Measurements from ENCODE around the gene UNC80.

The UNC80 gene

DNA sequence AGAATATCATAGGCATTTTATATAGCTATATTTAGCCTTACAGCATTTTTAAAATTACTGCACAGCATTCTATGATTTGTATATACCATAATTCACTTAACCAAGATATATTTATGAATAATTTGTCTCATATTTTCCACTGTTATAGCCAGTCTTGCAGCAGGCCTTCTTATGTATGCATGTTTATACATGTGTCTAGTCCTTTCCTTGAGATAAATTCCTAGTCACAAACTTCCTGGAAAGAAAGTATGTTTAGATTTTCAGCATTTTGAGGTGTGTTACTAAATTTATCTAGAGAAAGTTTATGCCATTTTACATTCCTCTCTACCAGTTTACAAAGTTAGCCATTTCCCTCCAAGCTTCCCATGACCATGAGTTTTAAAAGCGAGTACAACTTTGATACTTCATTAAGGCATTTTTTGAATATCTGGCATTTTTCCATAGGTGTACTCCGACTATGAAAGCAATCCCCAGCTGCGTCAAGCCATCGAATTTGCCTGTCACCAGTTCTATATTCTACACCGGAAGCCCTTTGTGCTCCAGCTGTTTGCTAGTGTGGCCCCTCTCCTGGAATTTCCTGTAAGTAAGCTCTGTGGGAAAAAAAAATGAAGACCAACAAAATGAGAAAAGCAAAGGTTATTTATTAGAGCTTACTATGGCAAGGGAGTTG is 171.4 kb downstream of the UNC80 start:
- no peak overlapping the region for H3K27ac ChIP-seq (ENCODE audit: low read length)
- no peak overlapping the region for H3K4me3 ChIP-seq (ENCODE audit: low read depth in 1 of 2, low read length in 2 of 2)
- H3K4me1 ChIP-seq (ENCODE audit: control insufficient read depth in 1 of 2, insufficient read depth in 2 of 2, low read length in 2 of 2), result peaks cover 0 to 4% of the 10 kb centered on the region in 2 donors
- no peaks in the 10 kb centered on the region for H3K36me3 ChIP-seq (ENCODE audit: control insufficient read depth in 1 of 2, insufficient read depth in 2 of 2, low read length in 2 of 2)
- no peaks in the 10 kb centered on the region for H3K27me3 ChIP-seq (ENCODE audit: low read depth, low read length)
- no peaks in the 10 kb centered on the region for H3K9me3 ChIP-seq (ENCODE audit: control insufficient read depth in 1 of 2, low read length in 2 of 2)

DNA sequence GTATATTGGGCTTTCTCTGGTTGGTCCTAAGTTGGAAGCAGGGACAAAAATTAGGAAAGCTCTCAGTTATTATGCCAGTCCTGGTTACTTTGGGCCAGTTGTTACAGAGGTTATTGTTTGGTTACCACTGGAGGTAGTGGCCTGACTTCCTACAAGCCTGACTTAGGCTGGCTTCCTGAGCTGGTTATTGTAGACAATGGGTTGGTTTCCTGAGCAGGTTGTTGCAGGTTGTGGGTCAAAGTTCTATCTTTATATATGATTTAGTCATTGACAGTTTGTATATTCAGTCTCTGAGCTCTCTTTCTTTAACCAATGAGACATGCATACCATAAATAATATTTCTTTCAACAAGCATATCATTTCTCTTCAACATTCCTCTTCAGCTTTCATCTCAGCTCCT is 172.1 kb downstream of the UNC80 start:
- no peak overlapping the region for H3K27ac ChIP-seq (ENCODE audit: low read length)
- H3K36me3 ChIP-seq (ENCODE audit: control insufficient read depth in 1 of 2, insufficient read depth in 2 of 2, low read length in 2 of 2), result no peaks in the 10 kb centered on the region
- H3K9me3 ChIP-seq (ENCODE audit: control insufficient read depth in 1 of 2, low read length in 2 of 2), result no peaks in the 10 kb centered on the region
- no peaks in the 10 kb centered on the region for H3K27me3 ChIP-seq (ENCODE audit: low read depth, low read length)
- no peak overlapping the region for H3K4me3 ChIP-seq (ENCODE audit: low read depth in 1 of 2, low read length in 2 of 2)
- H3K4me1 ChIP-seq (ENCODE audit: control insufficient read depth in 1 of 2, insufficient read depth in 2 of 2, low read length in 2 of 2), result peaks cover 0 to 4% of the 10 kb centered on the region in 2 donors

DNA sequence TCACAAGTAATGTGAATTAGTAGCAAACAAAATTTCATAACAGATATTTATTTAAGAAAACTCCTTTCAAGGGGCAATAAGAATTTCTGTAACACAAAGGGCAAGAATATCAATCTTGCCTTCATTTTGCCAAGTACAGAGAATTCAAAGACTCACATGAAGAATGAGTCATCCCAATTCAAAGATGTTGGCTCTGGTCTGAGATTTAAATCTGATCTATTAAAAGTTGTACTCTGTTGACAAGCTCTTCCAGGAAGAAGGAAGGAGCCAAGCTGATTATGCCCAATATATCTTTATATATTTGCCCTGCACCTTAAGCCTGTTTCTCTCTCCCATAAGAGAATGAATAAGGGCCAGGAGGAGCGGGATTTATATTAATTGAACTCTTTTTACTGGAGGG is 174.9 kb downstream of the UNC80 start:
- Histone ChIP-seq H3K27ac (ENCODE audit: low read length) (no peak overlapping the region), H3K9me3 (ENCODE audit: control insufficient read depth in 1 of 2, low read length in 2 of 2) (no peaks in the 10 kb centered on the region), H3K36me3 (ENCODE audit: control insufficient read depth in 1 of 2, insufficient read depth in 2 of 2, low read length in 2 of 2) (no peaks in the 10 kb centered on the region), H3K4me1 (ENCODE audit: control insufficient read depth in 1 of 2, insufficient read depth in 2 of 2, low read length in 2 of 2) (peaks cover 0 to 4% of the 10 kb centered on the region in 2 donors), H3K4me3 (ENCODE audit: low read depth in 1 of 2, low read length in 2 of 2) (no peak overlapping the region), H3K27me3 (ENCODE audit: low read depth, low read length) (no peaks in the 10 kb centered on the region)

DNA sequence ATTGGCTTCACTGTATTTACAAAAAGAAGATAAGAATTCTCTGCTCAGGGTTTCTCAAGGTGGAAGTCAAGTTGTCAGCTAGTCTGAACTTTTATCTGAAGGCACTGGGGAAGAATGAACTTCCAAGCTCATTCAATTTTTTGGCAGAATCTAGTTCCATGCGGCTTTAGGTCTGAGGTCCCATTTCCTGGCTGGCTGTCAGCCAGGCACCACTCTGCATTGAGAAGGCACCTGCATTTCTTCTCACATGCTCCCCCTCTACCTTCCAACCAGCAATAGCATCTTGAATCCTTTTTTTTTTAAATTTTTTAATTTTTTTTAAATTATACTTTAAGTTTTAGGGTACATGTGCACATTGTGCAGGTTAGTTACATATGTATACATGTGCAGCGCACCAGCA is 184.6 kb downstream of the UNC80 start:
- H3K9me3 ChIP-seq (ENCODE audit: control insufficient read depth in 1 of 2, low read length in 2 of 2), result no peaks in the 10 kb centered on the region
- H3K4me3 ChIP-seq (ENCODE audit: low read depth in 1 of 2, low read length in 2 of 2), result no peak overlapping the region
- no peak overlapping the region for H3K27ac ChIP-seq (ENCODE audit: low read length)
- H3K36me3 ChIP-seq (ENCODE audit: control insufficient read depth in 1 of 2, insufficient read depth in 2 of 2, low read length in 2 of 2), result no peaks in the 10 kb centered on the region
- peaks cover 0 to 6% of the 10 kb centered on the region in 2 donors for H3K4me1 ChIP-seq (ENCODE audit: control insufficient read depth in 1 of 2, insufficient read depth in 2 of 2, low read length in 2 of 2)
- no peaks in the 10 kb centered on the region for H3K27me3 ChIP-seq (ENCODE audit: low read depth, low read length)

DNA sequence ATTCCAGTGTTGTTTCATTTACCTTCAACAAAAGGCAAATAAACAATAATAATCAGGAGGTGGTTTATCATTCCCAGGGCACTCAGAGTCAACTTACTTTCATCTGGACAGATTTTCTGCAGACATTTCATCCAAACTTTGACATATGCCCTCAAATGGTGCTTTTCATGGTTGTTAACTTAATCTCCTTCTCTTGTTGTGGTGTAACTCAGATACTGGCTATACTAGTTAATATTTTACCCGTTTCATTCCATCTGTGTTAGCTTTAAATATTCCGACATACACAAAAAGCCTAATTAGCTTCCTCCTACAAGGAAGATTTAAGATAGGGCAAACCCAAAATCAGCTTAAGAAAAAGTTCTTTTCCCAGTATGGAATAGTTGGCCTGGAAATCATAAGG is 186.4 kb downstream of the UNC80 start:
- Histone ChIP-seq H3K27me3 (ENCODE audit: low read depth, low read length) (no peaks in the 10 kb centered on the region), H3K4me3 (ENCODE audit: low read depth in 1 of 2, low read length in 2 of 2) (no peak overlapping the region), H3K4me1 (ENCODE audit: control insufficient read depth in 1 of 2, insufficient read depth in 2 of 2, low read length in 2 of 2) (peaks cover 0 to 6% of the 10 kb centered on the region in 2 donors), H3K36me3 (ENCODE audit: control insufficient read depth in 1 of 2, insufficient read depth in 2 of 2, low read length in 2 of 2) (no peaks in the 10 kb centered on the region), H3K9me3 (ENCODE audit: control insufficient read depth in 1 of 2, low read length in 2 of 2) (no peaks in the 10 kb centered on the region), H3K27ac (ENCODE audit: low read length) (no peak overlapping the region)

DNA sequence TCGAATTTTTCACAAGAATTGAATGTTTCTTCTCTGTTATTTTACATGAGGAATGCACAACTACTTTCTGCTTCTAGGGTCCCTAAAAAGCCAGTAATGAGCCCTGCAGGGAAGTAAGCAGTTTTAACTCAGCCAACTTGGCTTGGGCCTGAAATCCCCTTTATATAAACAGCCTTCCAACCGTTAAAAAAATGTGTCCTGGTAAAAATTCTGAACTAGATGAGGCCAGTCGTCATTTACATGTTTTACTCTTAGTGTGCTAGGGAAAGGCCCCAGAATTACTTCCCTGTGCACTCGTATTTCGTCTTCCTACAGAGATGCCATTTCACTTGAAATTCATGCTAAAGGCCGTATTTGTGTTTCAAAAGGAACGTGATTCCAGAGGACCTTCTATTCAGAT is 188.4 kb downstream of the UNC80 start:
- H3K4me3 ChIP-seq (ENCODE audit: low read depth in 1 of 2, low read length in 2 of 2), result no peak overlapping the region
- H3K4me1 ChIP-seq (ENCODE audit: control insufficient read depth in 1 of 2, insufficient read depth in 2 of 2, low read length in 2 of 2), result peaks cover 0 to 6% of the 10 kb centered on the region in 2 donors
- H3K27ac ChIP-seq (ENCODE audit: low read length), result no peak overlapping the region
- H3K27me3 ChIP-seq (ENCODE audit: low read depth, low read length), result no peaks in the 10 kb centered on the region
- H3K36me3 ChIP-seq (ENCODE audit: control insufficient read depth in 1 of 2, insufficient read depth in 2 of 2, low read length in 2 of 2), result no peaks in the 10 kb centered on the region
- no peaks in the 10 kb centered on the region for H3K9me3 ChIP-seq (ENCODE audit: control insufficient read depth in 1 of 2, low read length in 2 of 2)

DNA sequence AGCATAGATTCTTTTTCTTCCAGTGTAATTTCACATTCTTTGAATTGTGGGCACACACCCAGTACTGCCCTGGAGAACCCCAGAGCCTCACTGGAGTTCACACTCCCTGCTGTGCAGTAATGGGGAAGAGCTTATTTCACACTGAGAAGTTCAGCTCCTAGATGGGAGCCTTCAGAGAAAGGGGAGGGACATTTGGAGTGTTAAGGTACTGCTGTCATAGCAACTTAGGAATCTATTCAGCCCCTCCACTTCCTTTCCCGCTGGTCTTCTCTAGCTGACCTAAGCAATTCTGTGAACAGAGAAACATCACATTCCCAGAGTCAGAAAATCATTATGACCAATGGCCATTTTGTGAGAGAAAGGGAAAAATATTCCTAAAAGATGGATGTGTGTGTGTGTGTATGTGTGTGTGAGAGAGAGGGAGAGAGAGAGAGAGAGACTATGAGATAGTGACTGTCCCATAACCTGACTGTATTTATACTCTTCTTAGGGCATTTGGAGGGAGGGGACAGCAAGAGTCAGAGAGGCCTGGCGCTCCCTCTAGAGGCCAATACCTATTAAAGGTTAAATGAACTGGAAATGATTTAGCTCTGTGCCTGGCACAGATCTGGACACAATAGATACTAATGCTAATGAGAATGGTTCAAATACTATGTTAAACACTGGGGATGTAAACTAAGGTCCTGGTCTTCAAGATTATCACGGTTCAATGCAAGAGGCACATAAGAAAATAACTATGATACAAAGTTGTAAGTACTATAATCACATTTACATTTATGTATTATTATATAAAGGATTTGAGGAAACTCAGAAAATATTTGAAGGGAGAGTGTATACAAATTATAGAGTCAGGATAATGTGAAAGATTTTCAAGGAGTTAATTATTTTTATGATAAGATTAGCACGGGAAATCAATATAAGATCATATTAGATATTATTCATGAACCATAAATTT is 189.3 kb downstream of the UNC80 start:
- H3K4me1 ChIP-seq (ENCODE audit: control insufficient read depth in 1 of 2, insufficient read depth in 2 of 2, low read length in 2 of 2), result peaks cover 0 to 6% of the 10 kb centered on the region in 2 donors
- H3K4me3 ChIP-seq (ENCODE audit: low read depth in 1 of 2, low read length in 2 of 2), result no peak overlapping the region
- no peaks in the 10 kb centered on the region for H3K36me3 ChIP-seq (ENCODE audit: control insufficient read depth in 1 of 2, insufficient read depth in 2 of 2, low read length in 2 of 2)
- H3K9me3 ChIP-seq (ENCODE audit: control insufficient read depth in 1 of 2, low read length in 2 of 2), result no peaks in the 10 kb centered on the region
- H3K27me3 ChIP-seq (ENCODE audit: low read depth, low read length), result no peaks in the 10 kb centered on the region
- no peak overlapping the region for H3K27ac ChIP-seq (ENCODE audit: low read length)

DNA sequence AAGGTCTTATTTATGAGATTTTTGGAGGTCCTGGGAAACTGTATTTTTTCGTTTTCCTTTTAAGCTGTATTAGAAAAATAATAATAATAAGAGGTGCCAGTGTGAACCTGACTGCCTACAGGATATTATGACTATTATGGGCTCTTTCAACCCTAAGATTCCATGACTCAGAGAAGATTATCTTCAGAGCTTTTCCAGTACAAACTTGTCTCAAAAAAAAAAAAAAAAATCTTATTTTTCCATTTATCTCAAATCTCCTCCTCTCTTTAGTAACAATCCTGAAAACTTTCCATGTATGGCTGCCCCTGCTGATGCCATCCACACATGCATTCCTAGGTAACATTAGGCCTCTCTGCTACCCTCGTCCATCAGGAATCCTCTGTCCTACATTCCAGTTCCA is 194.1 kb downstream of the UNC80 start:
- no peaks in the 10 kb centered on the region for H3K4me1 ChIP-seq (ENCODE audit: control insufficient read depth in 1 of 2, insufficient read depth in 2 of 2, low read length in 2 of 2)
- no peaks in the 10 kb centered on the region for H3K9me3 ChIP-seq (ENCODE audit: control insufficient read depth in 1 of 2, low read length in 2 of 2)
- no peaks in the 10 kb centered on the region for H3K36me3 ChIP-seq (ENCODE audit: control insufficient read depth in 1 of 2, insufficient read depth in 2 of 2, low read length in 2 of 2)
- no peaks in the 10 kb centered on the region for H3K27me3 ChIP-seq (ENCODE audit: low read depth, low read length)
- no peak overlapping the region for H3K27ac ChIP-seq (ENCODE audit: low read length)
- no peak overlapping the region for H3K4me3 ChIP-seq (ENCODE audit: low read depth in 1 of 2, low read length in 2 of 2)

DNA sequence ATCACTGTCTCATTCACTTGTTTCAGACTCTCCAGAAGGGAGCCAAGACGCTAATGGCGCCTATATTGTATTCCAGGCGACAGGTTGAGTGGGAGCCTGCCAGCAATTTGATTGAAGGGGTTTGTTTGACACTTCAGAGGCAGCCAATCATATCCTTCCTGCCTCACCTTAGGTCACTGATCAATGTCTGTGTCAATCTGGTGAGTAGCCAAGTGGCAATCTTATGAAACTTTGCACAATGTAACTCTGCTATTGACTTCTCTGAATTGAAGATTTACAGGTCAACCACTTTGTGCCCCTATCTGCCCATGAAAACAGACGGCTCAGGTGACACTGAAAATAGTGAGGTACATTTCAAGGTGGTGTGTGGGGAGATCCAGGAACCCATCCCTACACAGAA is 198.1 kb downstream of the UNC80 start:
- H3K4me3 ChIP-seq (ENCODE audit: low read depth in 1 of 2, low read length in 2 of 2), result no peak overlapping the region
- H3K27ac ChIP-seq (ENCODE audit: low read length), result no peak overlapping the region
- H3K4me1 ChIP-seq (ENCODE audit: control insufficient read depth in 1 of 2, insufficient read depth in 2 of 2, low read length in 2 of 2), result no peaks in the 10 kb centered on the region
- no peaks in the 10 kb centered on the region for H3K9me3 ChIP-seq (ENCODE audit: control insufficient read depth in 1 of 2, low read length in 2 of 2)
- H3K36me3 ChIP-seq (ENCODE audit: control insufficient read depth in 1 of 2, insufficient read depth in 2 of 2, low read length in 2 of 2), result no peaks in the 10 kb centered on the region
- no peaks in the 10 kb centered on the region for H3K27me3 ChIP-seq (ENCODE audit: low read depth, low read length)

DNA sequence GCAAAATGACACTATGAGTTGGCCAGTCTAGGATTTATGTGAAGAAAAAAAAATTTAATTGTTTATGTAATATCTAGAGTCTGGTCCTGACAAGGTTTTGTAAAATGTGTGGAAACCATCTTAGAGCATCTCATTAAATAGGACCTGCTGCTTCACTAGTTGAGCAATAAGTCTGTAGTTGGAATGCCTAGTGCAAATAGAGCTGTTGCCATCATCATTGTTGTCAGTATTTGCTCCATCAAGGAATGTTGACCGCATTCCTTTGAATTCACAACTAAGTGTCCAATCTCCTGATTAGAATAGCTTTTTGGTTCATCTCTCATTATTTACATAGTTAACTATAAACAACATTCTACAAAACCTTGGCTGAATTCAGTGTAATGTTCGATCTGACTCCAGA is 198.6 kb downstream of the UNC80 start:
- H3K27ac ChIP-seq (ENCODE audit: low read length), result no peak overlapping the region
- no peaks in the 10 kb centered on the region for H3K4me1 ChIP-seq (ENCODE audit: control insufficient read depth in 1 of 2, insufficient read depth in 2 of 2, low read length in 2 of 2)
- no peaks in the 10 kb centered on the region for H3K27me3 ChIP-seq (ENCODE audit: low read depth, low read length)
- no peaks in the 10 kb centered on the region for H3K36me3 ChIP-seq (ENCODE audit: control insufficient read depth in 1 of 2, insufficient read depth in 2 of 2, low read length in 2 of 2)
- H3K4me3 ChIP-seq (ENCODE audit: low read depth in 1 of 2, low read length in 2 of 2), result no peak overlapping the region
- no peaks in the 10 kb centered on the region for H3K9me3 ChIP-seq (ENCODE audit: control insufficient read depth in 1 of 2, low read length in 2 of 2)

DNA sequence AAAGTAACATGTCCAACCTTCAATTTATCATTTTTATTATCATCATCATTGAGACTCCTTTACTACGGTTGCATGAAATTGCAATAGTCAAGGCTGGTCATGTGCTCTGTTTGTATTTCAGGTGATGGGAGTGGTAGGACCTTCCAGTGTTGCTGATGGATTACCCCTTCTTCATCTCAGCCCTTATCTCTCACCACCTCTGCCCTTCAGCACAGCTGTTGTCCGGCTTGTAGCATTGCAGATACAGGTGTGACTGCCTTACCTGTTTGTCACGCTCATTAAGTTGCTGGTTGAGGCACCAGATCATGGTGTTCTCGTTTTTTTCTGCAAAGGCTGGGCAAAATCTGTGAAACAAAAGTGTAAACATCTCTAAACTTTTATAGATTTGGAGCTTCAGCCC is 199.1 kb downstream of the UNC80 start:
- Histone ChIP-seq H3K4me3 (ENCODE audit: low read depth in 1 of 2, low read length in 2 of 2) (no peak overlapping the region), H3K4me1 (ENCODE audit: control insufficient read depth in 1 of 2, insufficient read depth in 2 of 2, low read length in 2 of 2) (no peaks in the 10 kb centered on the region), H3K27me3 (ENCODE audit: low read depth, low read length) (no peaks in the 10 kb centered on the region), H3K27ac (ENCODE audit: low read length) (no peak overlapping the region), H3K36me3 (ENCODE audit: control insufficient read depth in 1 of 2, insufficient read depth in 2 of 2, low read length in 2 of 2) (no peaks in the 10 kb centered on the region), H3K9me3 (ENCODE audit: control insufficient read depth in 1 of 2, low read length in 2 of 2) (no peaks in the 10 kb centered on the region)
